Fibroblast of skin of left biceps (primary cell): ENCODE results near the gene UNG.

ENCODE experiments used
- DNase-seq, 2 experiments: peaks; one replicate each; pipeline ENCODE4 v3.0.0-alpha.2; 2013; ENCODE audit warnings: low read depth in 2 of 2

The UNG gene

DNA sequence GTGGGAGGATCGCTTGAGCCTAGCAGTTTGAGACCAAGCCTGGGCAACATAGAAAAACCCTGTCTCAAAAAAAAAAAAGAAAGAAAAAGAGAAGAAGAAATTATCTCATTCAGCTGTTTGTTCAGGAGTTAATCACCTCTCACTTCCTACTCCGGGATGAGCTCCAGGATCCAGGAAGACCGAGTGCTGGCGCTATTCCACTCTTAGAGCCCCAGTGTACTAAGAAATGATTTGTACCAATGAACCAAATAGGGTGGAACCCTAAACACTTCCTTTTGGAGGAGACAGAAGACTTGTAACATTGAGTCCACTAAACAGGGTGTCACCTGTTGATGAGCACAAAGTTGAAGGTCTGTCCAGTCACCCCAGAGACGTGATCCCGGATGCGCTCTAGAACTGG is 7.7 kb upstream of the UNG start:
- no peak for DNase-seq

DNA sequence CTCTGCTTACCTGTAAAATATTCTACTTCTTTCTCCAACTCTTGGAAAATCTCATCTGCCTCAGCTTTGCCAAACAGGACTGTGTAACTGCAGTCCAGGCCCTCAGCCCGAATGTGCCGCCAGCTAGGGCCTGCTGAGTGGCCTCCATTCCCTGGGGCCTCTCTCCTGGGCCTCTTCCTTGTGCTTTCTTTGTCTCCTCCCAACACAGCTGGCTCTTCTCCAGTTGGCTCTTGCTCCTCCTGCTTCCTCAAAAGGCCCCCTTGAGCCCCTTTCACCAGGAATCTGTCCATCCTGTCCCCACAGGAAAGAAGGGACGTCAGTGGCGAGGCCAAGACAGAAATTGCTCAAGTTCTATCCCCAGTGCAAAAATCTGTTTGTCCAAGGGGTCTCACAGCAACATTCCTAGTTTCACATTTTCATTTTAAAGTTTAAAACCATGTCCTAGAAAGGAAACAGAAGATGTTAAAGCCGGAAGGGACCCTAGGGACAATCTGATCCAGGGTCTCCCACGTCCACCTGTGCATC is 4.8 kb upstream of the UNG start:
- no peak for DNase-seq

DNA sequence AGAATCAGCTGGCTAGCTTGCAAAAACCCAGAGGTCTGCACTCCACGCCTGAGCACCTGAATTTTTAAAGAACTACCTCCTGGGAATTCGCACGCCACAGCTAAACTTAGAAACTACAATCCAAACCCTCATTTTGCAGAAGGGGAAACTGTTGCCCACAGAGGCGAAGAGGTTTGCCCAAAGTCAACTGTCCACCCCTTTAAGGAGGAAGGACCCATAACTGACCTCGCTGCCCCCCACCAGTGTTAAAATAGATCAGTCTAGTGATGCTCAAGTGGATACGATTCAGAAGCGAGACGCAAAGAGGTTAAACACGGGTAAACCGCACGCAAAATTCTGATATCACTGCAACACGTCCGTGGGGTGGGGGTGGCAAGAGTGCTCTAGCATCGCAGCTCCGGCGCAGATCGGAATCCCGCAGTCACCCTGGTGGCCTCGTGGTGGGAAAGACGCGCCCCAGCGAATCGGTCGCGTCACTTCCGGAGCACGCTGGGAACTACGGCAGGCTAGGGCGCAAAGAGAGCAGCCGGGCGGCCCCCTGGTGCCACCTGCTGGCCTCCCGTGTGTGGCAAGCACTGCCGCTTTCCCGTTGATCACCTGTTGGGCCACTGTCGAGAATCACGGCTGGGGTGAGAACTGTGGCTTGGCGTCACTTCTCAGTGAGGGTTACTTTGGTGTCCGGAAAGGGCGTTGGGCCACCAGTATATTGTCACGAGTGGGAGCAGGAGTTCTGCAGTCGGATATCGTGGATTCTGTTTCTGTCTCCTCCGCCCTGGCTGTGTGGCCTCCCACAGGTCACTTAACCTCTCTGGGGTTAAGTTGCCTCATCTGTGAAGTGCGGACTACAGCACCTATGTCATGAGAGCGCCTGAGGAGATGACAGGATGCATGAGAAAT is 4.1 kb upstream of the UNG start, which contains the start of gene ALKBH2:
ALKBH2 (minus strand) TSS at position 451 of the 897 bp plus-strand sequence. CDS start 686 bp downstream, outside the sequence.
- peak; percentile 68 for DNase-seq

DNA sequence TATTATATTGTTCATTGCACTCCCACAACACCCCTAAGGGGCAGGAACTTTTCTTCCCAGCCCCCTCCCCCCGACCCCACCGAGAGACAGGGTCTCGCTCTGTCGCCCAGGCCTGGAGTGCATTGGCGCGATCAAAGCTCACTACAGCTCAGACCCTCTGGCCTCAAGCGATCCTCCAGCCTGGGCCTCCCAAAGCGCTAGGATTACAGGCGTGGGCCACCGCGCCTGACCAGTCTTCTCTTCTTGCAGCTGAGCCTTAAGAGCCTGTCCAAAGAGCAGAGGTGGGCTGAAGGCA is 310 bp upstream of the UNG start:
- DNase-seq, result no peak

DNA sequence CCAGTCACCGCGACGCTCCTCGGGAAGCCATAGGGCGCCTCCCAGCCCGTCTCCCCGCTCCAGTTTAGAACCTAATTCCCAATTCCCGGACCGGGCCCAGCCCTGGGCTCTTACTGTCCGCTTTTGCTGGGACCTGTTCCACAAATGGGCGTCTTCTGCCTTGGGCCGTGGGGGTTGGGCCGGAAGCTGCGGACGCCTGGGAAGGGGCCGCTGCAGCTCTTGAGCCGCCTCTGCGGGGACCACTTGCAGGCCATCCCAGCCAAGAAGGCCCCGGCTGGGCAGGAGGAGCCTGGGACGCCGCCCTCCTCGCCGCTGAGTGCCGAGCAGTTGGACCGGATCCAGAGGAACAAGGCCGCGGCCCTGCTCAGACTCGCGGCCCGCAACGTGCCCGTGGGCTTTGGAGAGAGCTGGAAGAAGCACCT is 797 bp downstream of the UNG start:
- DNase-seq, result no peak

DNA sequence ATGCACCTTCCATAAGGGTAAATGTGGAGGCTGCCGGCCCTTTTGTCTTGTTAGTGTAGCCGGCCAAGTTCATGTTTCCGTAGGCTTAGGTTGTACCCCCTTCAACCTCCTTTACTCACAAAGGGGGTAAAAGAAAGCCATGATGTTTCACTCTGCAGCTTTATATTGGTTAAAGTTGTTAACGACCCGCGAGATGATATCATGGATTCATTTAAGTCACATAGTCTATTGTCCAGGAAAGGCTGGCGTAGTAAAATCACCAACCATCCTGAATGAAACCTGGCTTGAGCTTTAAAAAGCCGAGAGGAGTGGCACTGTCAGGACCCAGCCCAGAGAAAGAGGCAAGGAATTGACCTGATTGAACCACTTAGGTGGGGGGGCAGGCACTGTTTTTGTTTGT is 1.3 kb downstream of the UNG start:
- no peak for DNase-seq

DNA sequence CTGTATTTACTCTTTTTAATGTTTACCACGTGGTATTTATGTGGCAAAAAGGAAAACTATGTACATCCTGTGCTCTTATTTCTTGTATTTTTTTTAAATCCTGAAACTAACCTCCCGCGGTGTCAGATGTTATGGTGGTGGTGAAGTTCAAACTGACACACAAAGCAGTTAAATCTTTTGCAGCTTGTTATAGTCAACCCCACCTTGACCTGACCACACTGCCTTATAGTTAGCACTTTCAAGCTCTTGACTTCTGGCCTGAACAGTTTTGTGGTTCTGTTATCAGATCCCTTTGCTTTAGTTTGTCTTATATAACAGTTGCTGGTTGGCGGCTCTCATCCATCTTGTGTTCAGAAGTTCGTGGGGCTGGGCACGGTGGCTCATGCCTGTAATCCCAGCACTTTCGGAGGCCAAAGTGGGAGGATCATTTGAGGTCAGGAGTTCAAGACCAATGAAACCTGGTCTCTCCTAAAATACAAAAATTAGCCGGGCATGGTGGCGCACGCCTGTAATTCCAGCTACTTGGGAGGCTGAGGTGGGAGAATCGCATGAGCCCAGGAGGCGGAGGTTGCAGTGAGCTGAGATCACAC is 2.1 kb downstream of the UNG start:
- no peak for DNase-seq

DNA sequence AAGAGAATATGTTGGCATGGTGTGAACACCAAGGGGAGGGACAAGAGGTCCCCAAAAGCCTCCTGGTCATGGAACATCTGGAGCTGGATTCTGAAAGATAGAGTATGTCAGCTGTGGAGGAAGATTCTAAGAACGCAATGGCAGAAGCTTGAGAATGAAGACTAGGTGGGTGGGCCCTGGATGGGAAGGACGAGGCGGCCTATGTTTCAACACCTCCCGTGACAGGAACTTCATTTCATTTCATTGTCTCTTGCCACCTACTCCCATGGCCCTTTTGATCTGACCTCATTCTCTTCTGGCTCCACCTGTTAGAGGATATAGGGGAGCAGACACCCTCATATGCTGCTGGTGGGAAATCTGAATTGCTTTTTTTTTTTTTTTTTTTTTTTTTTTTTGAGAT is 3.3 kb downstream of the UNG start:
- no peak for DNase-seq

DNA sequence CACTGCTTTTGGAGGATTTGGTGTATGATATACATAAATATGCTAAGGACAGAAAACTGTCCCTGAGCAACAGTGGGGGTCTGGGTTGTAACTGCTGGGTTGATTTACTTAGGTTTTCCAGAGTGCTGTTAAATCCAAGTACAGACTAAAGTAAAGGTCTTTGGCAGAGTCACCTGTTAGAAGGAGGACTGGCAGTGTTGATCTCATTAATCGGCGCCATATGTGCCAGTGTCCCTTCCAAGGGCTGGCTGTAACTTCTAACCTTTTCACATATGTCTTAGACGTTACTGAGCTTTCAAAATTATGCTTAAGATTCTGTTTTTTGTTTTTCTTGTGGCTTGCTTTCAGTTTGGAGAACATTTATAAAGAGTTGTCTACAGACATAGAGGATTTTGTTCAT is 5.1 kb downstream of the UNG start:
- no peak for DNase-seq

DNA sequence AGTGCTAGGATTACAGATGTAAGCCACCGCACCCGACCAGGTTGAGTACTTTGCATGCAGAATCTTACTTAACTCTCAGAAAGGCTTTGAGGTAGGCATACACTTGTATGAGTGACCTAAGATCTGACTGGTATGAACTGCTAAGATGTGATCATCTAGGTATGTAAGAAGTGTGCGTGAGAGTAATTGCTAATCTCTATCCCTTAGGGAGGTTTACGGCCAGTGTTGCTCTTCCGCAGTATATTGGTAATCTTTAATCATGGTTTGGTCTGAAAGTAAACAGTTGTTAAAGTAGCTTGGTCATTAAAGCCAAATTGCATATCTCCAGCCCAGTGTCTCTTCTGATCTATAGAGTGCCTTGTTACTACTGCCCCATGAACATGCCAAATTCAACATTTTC is 7.8 kb downstream of the UNG start:
- no peak for DNase-seq

DNA sequence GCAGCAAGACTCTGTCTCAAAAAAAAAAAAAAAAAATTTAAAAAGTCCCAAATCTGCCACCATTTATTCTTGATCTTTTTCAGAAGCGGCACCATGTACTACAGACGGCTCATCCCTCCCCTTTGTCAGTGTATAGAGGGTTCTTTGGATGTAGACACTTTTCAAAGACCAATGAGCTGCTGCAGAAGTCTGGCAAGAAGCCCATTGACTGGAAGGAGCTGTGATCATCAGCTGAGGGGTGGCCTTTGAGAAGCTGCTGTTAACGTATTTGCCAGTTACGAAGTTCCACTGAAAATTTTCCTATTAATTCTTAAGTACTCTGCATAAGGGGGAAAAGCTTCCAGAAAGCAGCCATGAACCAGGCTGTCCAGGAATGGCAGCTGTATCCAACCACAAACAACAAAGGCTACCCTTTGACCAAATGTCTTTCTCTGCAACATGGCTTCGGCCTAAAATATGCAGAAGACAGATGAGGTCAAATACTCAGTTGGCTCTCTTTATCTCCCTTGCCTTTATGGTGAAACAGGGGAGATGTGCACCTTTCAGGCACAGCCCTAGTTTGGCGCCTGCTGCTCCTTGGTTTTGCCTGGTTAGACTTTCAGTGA is 12.5 kb downstream of the UNG start:
- DNase-seq, result no peak

DNA sequence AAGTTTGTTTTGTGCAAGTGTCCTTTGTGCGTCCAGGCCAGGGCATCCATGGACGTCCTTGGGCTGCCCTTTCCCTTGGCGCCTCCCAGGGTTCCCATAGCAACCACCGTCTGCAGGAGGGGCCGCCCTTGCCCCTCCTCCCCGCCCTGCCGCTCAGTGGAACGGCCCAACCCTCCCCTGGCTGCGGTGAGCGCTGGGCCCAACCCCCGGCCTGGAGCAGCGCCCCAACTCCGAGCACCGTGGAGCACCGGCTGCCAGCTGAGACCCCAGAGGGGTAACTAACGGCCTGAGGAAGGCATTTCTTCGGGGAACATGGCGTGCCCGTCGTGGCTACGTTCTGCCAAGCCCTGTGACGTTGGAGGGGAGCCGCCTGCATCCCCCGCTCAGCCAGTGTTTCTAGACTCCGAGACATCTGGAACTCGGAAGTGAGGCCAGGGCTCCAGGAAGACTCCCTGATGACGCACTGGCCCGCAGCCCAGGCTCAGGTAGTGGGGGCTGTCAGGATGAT is 13.6 kb downstream of the UNG start:
- DNase-seq, result peak; percentile 38 to 45

DNA sequence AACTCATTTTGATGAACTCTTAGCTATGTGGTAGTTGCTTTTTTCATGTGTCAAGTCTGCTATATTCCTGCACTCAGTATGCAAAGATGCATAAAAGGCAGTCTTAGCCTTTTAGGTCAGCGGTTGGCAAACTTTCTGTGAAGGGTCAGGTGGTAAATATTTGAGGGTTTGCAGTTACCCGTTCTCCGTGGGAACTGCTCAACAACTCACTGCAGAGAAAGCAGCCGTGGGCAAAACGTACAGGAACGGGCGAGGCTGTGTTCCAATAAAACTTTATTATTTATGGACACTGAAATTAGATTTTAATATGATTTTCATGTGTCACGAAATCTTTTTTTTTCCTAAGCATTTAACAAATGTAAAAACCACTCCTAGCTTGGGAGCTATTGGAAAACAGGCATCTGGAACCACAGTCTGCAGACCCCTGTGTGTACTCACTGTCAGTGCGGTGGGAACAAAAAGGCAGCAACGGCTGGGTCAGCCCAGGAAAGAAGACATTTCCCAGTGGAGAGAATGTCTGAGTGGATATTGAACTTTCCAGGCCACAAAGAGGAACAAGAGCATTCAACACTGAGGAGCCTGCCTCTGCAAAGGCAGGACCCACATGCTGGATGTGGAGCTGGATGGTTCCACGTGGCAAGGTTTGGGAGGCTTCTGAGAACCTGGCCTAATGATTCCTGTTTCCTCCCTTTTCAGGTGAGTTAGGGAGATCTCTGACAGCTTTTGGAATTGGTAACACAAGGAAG is 15.5 kb downstream of the UNG start:
- DNase-seq, result no peak

DNA sequence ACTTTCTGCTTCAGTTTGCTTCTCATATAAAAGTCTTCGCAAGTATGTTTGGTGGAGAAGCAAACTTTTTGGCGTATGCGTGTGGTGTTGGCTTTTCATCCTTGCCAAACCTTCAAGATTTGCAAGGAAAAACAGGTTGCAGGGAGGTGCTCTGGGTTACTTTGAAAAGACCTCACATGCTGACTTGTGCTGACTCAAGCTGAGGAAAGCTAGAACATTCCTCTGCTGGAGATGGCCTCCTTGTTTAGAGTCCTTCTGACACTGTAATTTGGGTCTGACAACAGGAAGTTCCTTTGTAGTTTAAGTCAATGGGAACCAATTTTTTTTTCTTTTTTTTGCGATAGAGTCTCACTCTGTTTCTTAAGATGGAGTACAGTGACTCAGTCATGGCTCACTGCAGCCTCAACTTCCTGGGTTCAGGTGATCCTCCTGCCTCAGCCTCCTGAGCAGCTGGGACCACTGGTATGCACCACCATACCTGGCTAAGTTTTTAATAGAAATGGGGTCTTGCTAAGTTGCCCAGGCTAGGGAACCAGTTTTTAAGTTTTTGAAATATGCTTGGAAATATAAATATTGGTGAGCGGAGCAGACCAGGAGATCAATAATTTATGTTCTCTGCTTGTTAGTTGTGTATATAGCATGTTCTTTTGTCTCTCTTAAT is 16.4 kb downstream of the UNG start:
- no peak for DNase-seq

DNA sequence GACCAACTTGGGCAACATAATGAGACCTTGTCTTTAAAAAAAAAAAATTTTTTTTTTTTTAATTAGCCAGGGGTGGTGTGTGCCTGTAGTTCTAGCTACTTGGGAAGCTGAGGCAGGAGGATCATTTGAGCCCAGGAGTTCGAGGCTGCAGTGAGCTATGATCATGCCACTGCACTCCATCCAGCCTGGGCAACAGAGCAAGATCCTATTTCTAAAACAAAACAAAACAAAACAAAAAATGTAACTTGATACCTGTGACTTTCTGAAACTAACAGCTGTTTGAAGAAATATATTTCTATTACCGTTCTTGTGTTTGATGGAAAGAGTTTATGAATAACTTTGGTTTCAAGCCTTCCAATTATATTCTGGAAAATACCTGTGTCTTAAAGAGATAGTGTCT is 17.2 kb downstream of the UNG start:
- no peak for DNase-seq

DNA sequence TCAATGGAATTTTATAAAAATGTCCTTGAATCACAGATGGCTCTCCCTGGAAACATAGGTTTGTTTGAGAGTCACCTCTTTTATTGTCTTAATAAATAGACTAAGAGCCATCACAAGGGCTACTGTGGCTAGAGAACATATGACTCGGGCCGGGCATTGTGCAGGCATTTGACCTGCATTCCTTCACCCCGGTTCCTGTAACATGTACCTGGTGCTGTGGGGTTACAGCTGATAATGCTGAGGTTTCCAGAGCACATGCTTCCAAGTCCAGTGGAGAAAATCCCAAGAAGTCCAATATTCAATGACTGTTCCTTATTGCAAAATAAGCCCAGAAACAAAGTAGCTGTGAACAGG is 18.0 kb downstream of the UNG start:
- no peak for DNase-seq

DNA sequence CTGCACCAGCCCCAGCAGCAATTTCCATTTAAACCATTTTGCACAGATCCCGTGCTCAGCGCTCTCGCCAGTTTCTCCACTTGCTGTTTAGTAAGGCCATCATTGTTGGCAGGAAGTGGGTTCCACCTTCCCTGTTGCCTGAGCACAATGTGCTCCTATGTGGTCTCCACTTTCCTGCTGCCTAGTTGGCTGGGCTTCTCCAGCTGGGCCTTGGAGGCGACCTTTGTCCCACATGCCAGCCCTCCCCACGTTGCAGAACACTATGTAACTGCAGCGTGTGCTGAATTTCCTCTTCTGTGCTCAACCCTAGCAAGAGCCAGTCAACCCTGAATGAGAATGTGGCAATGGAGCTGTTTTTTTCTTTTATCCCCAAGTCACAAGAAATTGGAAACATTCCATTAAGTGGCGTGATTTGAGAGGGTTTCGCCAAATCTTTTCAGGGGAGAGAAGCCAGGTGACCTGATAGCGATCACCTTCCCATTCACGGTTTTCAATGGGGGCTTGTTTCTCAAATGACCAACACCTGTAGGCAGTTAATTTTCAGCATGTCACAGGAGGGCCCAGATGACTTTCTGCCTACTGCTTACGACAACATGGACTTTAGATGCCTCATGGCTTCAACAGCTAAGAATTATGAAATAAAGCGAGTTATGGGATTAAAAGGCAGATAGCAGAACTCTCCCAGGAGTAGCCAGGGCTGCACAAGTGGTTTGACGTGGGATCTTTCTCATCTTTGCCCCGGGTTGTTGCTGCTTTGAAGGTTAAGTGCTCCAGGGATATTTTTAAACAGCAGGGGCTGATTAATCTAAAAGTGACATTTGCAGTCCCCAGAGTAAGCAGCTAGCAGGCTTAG is 18.6 kb downstream of the UNG start, which contains the start of gene ACACB:
ACACB (plus strand) TSS at position 830 of the 853 bp plus-strand sequence. CDS start 22,819 bp downstream, outside the sequence.
- no peak for DNase-seq

DNA sequence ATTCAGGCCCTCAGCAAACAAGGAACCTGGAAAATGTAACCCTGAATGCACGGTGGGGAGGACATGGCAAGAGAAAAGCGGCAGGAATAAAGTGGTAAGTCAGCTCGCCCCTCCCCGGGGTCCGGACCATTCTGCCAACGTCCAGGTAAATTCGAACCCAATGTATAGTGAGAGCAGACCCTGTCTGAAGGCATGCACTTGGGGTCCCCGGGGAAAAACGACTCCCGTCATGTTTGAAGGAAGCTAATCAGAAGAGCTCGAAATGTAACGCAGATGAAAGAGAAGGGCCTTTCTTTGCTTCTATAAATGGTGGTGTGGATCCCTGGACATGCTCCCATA is 19.2 kb downstream of the UNG start:
- DNase-seq, result no peak

DNA sequence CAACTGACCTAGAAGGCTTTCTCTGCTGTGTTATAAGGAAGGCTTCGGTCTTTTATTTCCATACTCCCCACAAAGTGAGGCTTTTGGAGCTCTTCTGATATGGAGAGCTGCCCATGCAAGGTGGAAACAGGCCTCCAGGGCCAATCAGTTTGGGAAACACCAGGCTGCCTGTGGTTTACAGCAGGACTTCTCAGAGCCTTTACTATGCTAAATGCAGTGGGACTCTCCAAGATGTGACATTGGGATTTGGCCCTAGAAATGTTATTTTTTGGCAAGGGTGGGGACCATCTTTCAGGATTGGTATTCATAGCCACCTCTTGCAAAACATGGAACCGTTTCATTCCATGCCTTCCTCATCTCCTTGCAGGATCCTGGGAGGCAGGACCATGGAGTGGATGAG is 22.7 kb downstream of the UNG start:
- no peak for DNase-seq

DNA sequence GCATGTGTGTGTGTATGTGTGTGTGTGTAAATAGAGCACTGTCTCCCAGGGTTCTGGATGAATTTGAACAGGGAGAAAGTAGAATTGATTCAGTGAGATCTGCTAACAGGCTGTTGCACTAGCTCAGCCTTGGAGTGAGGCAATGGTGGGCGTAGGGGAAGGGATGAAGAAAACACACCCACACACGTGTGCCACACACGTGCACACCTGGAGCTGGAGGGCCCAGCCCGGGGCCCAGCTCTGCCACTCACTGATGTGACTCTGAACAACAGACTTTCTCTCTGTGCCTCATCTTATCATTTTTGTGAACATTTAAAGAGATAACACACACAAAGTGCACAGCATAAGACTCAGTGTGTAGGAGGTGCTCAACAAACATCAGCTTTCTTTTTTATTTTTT is 23.2 kb downstream of the UNG start:
- DNase-seq, result no peak
